A549 (cell line): ENCODE measurements around the gene SOCS7. TPM values are rescaled to one million over a fixed set of nuclear protein-coding genes. Genes with fewer than 3 reads are reported as not detected.

Experiments
- ATAC-seq, 2 experiments: fragments of 200-7000 bp in 1 of 2; fragments of >200 bp in 1 of 2; cut with Nextera tagmentation in 1 of 2; cut with Tn5 transposase in 1 of 2; 3 replicates each; pipeline versions ENCODE4 v1.8.0 to v1.9.1; 2018 to 2020; ENCODE audit warnings: mild to moderate bottlenecking in 1 of 2, moderate library complexity in 1 of 2
- CTCF ChIA-PET: fragments of 300-600 bp; sonication (Branson Sonifier 250); formaldehyde crosslinking; extraction: SDS; loops from one replicate; lab custom pipeline; 2021; ENCODE audit warnings: antibody characterized with exemption, inconsistent platforms; lab: Yijun Ruan, JAX
- POLR2A ChIA-PET: fragments of 350-600 bp; formaldehyde crosslinking; extraction: SDS; loops from one replicate; lab custom pipeline; 2021; ENCODE audit warnings: antibody characterized with exemption, inconsistent platforms; lab: Yijun Ruan, JAX
- DNase-seq, 2 experiments: peaks; one replicate each; pipeline versions ENCODE4 v3.0.0 to v3.0.0-alpha.2; 2011 to 2016; ENCODE audit warnings: low read depth in 1 of 2, low spot score in 1 of 2
- FAIRE-seq: peaks from 2 replicates; lab custom pipeline; 2011; peaks lifted over from hg19 to GRCh38; lab: Jason Lieb, UNC
- H3K27ac ChIP-seq, 2 experiments: fragments of >200 bp; sonication (Bioruptor Twin); formaldehyde crosslinking; 3 replicates each; pipeline ENCODE4 v1.5.1; 2016 to 2017
- H3K4me1 ChIP-seq: fragments of >200 bp; sonication (Bioruptor Twin); formaldehyde crosslinking; 3 replicates; pipeline ENCODE4 v1.6.1; 2016
- H3K4me2 ChIP-seq: fragments of >200 bp; sonication (Bioruptor Twin); formaldehyde crosslinking; 3 replicates; pipeline ENCODE4 v1.6.1; 2016
- H3K4me3 ChIP-seq: fragments of >200 bp; sonication (Bioruptor Twin); formaldehyde crosslinking; 3 replicates; pipeline ENCODE4 v1.5.1; 2016
- H3K9me3 ChIP-seq: fragments of >200 bp; sonication (Bioruptor Twin); formaldehyde crosslinking; 3 replicates; pipeline ENCODE4 v1.6.1; 2016
- CTCF ChIP-seq: fragments of >200 bp; sonication (Bioruptor Twin); formaldehyde crosslinking; IDR thresholded peaks from 3 replicates; pipeline ENCODE4 v1.5.1; 2016
- E2F6 ChIP-seq: IDR thresholded peaks from 2 replicates; pipeline ENCODE4 v1.6.1; 2012; ENCODE audit warnings: low read depth, borderline replicate concordance
- EHF ChIP-seq: fragments of 250-450 bp; sonication (Bioruptor Pico); IDR thresholded peaks from 2 replicates; pipeline ENCODE4 v1.5.0; 2020; ENCODE audit warnings: mild to moderate bottlenecking
- ELK1 ChIP-seq: fragments of 150-350 bp; IDR thresholded peaks from 2 replicates; pipeline ENCODE4 v1.6.1; 2014; ENCODE audit warnings: low read depth, mild to moderate bottlenecking, low read length
- EP300 ChIP-seq, 2 experiments: fragments of >200 bp; sonication (Bioruptor Twin); formaldehyde crosslinking; IDR thresholded peaks; 2 replicates in 1 of 2; 3 replicates in 1 of 2; pipeline ENCODE4 v1.6.1; 2016 to 2017
- ESRRA ChIP-seq: fragments of 150-350 bp; IDR thresholded peaks from 2 replicates; pipeline ENCODE4 v1.6.1; 2014; ENCODE audit warnings: mild to moderate bottlenecking, low read length, borderline replicate concordance
- FOSL2 ChIP-seq, 2 experiments: fragments of 450-650 bp in 1 of 2; fragments of >200 bp in 1 of 2; sonication (Bioruptor Twin) in 1 of 2; formaldehyde crosslinking; IDR thresholded peaks; 2 replicates each; pipeline versions ENCODE4 v1.5.0 to v1.6.1; 2016 to 2020; ENCODE audit warnings: mild to moderate bottlenecking in 1 of 2, moderate library complexity in 1 of 2
- GATA3 ChIP-seq: IDR thresholded peaks from 2 replicates; pipeline ENCODE4 v1.6.1; 2012; ENCODE audit warnings: borderline replicate concordance
- HES2 ChIP-seq: fragments of >200 bp; sonication (Bioruptor Twin); formaldehyde crosslinking; IDR thresholded peaks from 2 replicates; pipeline ENCODE4 v1.6.1; 2016
- HOXB13 ChIP-seq: fragments of 250-450 bp; sonication (Bioruptor Pico); IDR thresholded peaks from 2 replicates; pipeline ENCODE4 v1.5.0; 2020; ENCODE audit warnings: low read depth, mild to moderate bottlenecking, moderate library complexity
- JUN ChIP-seq, 2 experiments: fragments of >200 bp; sonication (Bioruptor Twin); formaldehyde crosslinking; IDR thresholded peaks; 2 replicates in 1 of 2; 3 replicates in 1 of 2; pipeline ENCODE4 v1.6.1; 2016 to 2017
- JUNB ChIP-seq: fragments of >200 bp; sonication (Bioruptor Twin); formaldehyde crosslinking; IDR thresholded peaks from 2 replicates; pipeline ENCODE4 v1.6.1; 2016
- KDM1A ChIP-seq: fragments of 200-600 bp; sonication (generic); IDR thresholded peaks from 2 replicates; pipeline ENCODE4 v1.6.1; 2016; ENCODE audit warnings: low read depth, mild to moderate bottlenecking
- KDM5A ChIP-seq: fragments of 200-600 bp; sonication (generic); IDR thresholded peaks from 2 replicates; pipeline ENCODE4 v1.6.1; 2016; ENCODE audit warnings: antibody characterized with exemption, mild to moderate bottlenecking
- MAFK ChIP-seq: fragments of 450-650 bp; IDR thresholded peaks from 2 replicates; pipeline ENCODE4 v1.6.1; 2014; ENCODE audit not compliant: partially characterized antibody
- MAX ChIP-seq: IDR thresholded peaks from 2 replicates; pipeline ENCODE4 v1.6.1; 2012
- NFE2L2 ChIP-seq: fragments of 150-350 bp; conservative IDR thresholded peaks from 2 replicates; pipeline ENCODE4 v1.6.1; 2014; ENCODE audit warnings: low read length
- RAD21 ChIP-seq, 2 experiments: fragments of >200 bp in 1 of 2; sonication (Bioruptor Twin) in 1 of 2; formaldehyde crosslinking in 1 of 2; IDR thresholded peaks in 1 of 2; conservative IDR thresholded peaks in 1 of 2; 2 replicates in 1 of 2; 3 replicates in 1 of 2; pipeline ENCODE4 v1.6.1; 2012 to 2018; ENCODE audit warnings: inconsistent platforms in 1 of 2
- RCOR1 ChIP-seq: fragments of 150-350 bp; IDR thresholded peaks from 2 replicates; pipeline ENCODE4 v1.6.1; 2014; ENCODE audit warnings: antibody characterized with exemption, low read length, low read depth
- SREBF2 ChIP-seq: fragments of 450-650 bp; IDR thresholded peaks from 2 replicates; pipeline ENCODE4 v1.6.1; 2014; ENCODE audit warnings: mild to moderate bottlenecking, moderate library complexity
- TP53 ChIP-seq: fragments of 250-450 bp; sonication (Bioruptor Pico); IDR thresholded peaks from 2 replicates; pipeline ENCODE4 v1.5.0; 2021; ENCODE audit warnings: mild to moderate bottlenecking, moderate library complexity
- USF2 ChIP-seq: fragments of 450-650 bp; IDR thresholded peaks from 2 replicates; pipeline ENCODE4 v1.6.1; 2014; ENCODE audit warnings: antibody characterized with exemption
- ZC3H11A ChIP-seq: fragments of 450-650 bp; IDR thresholded peaks from 2 replicates; pipeline ENCODE4 v1.6.1; 2014; ENCODE audit warnings: antibody characterized with exemption, mild to moderate bottlenecking
- ZNF302 ChIP-seq: fragments of 250-450 bp; sonication (Bioruptor Pico); IDR thresholded peaks from 2 replicates; pipeline ENCODE4 v1.9.0; 2021; ENCODE audit warnings: inconsistent platforms, mild to moderate bottlenecking, moderate library complexity
- ZSCAN20 ChIP-seq: fragments of 250-450 bp; sonication (Bioruptor Pico); IDR thresholded peaks from 2 replicates; pipeline ENCODE4 v1.8.0; 2022; ENCODE audit warnings: mild to moderate bottlenecking, moderate library complexity
- WGBS: methylation state at CpG from one replicate; pipeline ENCODE4 v1.1.6; 2017; ENCODE audit errors: missing lambda C conversion rate; 5-methylcytosine and 5-hydroxymethylcytosine counted together
- polyA plus RNA-seq, 4 experiments: library from polyadenylated mRNA; depleted of rRNA in 3 of 4; stranded (reverse); fragments of >200 nt; fragmentation: RNase III in 1 of 4; extraction: RNeasy Plus Mini Kit Qiagen cat#74134 plus additional on column Dnase treatment in 1 of 4; gene quantifications; 2 replicates in 3 of 4; 3 replicates in 1 of 4; pipeline ENCODE4 v1.2.3, GENCODE V29; 2011 to 2017

Gene SOCS7
- polyA plus RNA-seq, 2 of the 4 experiments (the other 2 are of a cell fraction) = 14.4 to 20.6 TPM

GRCh38 chr17:38329808-38330730, 21.6 kb upstream of the SOCS7 start:
- ATAC-seq (no peak), DNase-seq (no peak), FAIRE-seq (no peak)
- ChIA-PET POLR2A (interaction anchor here (1.1 to 1.2 kb wide), 2 partner anchors 8 to 22 kb away, joined by 3 to 5 read pairs; partner anchors contain the start of gene SOCS7), CTCF (interaction anchor here (1.0 to 30.7 kb wide), 4 partner anchors 3 to 338 kb away, joined by 3 to 675 read pairs (median 340); partner anchors contain the start of genes GPR179 and SOCS7)
- H3K27ac ChIP-seq = no peak overlapping the region
- TF ChIP-seq CTCF (no peak), ZNF302 (CRISPR knock-in tag) (no peak), RAD21 (conservative IDR thresholded peaks at IDR 0.05 in 1 of 2, IDR thresholded peaks at IDR 0.05 in 1 of 2) (no peak), ESRRA (no peak), EHF (CRISPR knock-in tag) (no peak), HES2 (no peak), USF2 (no peak), EP300 (IDR thresholded peaks at IDR 0.05) (no peak), TP53 (CRISPR knock-in tag) (no peak)
- 92% methylated on average over 25 of the region's 25 CpGs for WGBS
- no peak overlapping the region for H3K4me3 ChIP-seq
- H3K4me2 ChIP-seq = no peak overlapping the region
- H3K9me3 ChIP-seq = no peaks in the 10 kb centered on the region
- 0 out of 3 replicates have a peak, but pooled peaks cover 3% of the 10 kb centered on the region for H3K4me1 ChIP-seq

GRCh38 chr17:38330941-38331411, 20.7 kb upstream of the SOCS7 start:
- WGBS = 89% methylated on average over 23 of the region's 23 CpGs
- no peak overlapping the region for H3K27ac ChIP-seq
- FAIRE-seq = no peak
- no peaks in the 10 kb centered on the region for H3K4me1 ChIP-seq
- no peak for DNase-seq
- ChIA-PET POLR2A (interaction anchor here (1.1 to 1.2 kb wide), 2 partner anchors 9 to 21 kb away, joined by 3 to 5 read pairs; partner anchors contain the start of gene SOCS7), CTCF (interaction anchor here (4.9 to 30.7 kb wide), 3 partner anchors 4 to 82 kb away, joined by 35 to 675 read pairs (median 675); partner anchors contain the start of genes GPR179 and SOCS7)
- H3K9me3 ChIP-seq = no peaks in the 10 kb centered on the region
- no peak overlapping the region for H3K4me3 ChIP-seq
- no peak for TF ChIP-seq USF2
- no peak for TF ChIP-seq E2F6
- no peak for TF ChIP-seq KDM5A
- TF ChIP-seq MAFK = no peak
- no peak for TF ChIP-seq JUN (IDR thresholded peaks at IDR 0.05)
- TF ChIP-seq SREBF2 = no peak
- no peak for TF ChIP-seq ZC3H11A
- no peak for ATAC-seq
- H3K4me2 ChIP-seq = no peak overlapping the region

GRCh38 chr17:38332735-38333134, 18.9 kb upstream of the SOCS7 start:
- WGBS = 62% methylated on average over 7 of the region's 7 CpGs
- ChIA-PET POLR2A (no interaction called here), CTCF (interaction anchor here (0.6 to 30.7 kb wide), 20 partner anchors 6 to 355 kb away, joined by 3 to 675 read pairs (median 4); partner anchors contain the start of genes GPR179 and SOCS7)
- Histone ChIP-seq H3K9me3 (no peaks in the 10 kb centered on the region), H3K4me2 (no peak overlapping the region), H3K27ac (no peak overlapping the region), H3K4me3 (no peak overlapping the region), H3K4me1 (no peaks in the 10 kb centered on the region)
- ATAC-seq = no peak
- DNase-seq = no peak
- no peak for FAIRE-seq
- TF ChIP-seq JUNB (no peak), FOSL2 (IDR thresholded peaks at IDR 0.05) (no peak), FOSL2 (CRISPR knock-in tag; IDR thresholded peaks at IDR 0.05) (no peak), EHF (CRISPR knock-in tag) (no peak), MAFK (no peak), HOXB13 (no peak), ELK1 (no peak), RCOR1 (no peak), GATA3 (no peak), EP300 (IDR thresholded peaks at IDR 0.05) (no peak), NFE2L2 (no peak), ZNF302 (CRISPR knock-in tag) (no peak), ZSCAN20 (CRISPR knock-in tag) (no peak), MAX (no peak), KDM1A (no peak), ESRRA (no peak)
